T-helper 2 cell treated with Interferon-gamma antibody and Interleukin-4, amounts not matched to agents 100 ng/mL and 5 ng/mL, for 36 hours (primary cell): ENCODE data around the gene C1QTNF5. TPM values are rescaled to one million over a fixed set of nuclear protein-coding genes. Genes with fewer than 3 reads are reported as not detected.

Experiments
- intact Hi-C: fragments of 100-400 bp; cut with micrococcal nuclease; formaldehyde crosslinking; loops from one replicate; pipeline ENCODE4 v1.15.1; 2023
- total RNA-seq: library from RNA; stranded (reverse); gene quantifications from 2 replicates; pipeline ENCODE4 v1.2.3, GENCODE V29; 2022

C1QTNF5 gene
- total RNA-seq, 1 donor from 2014 or later = not detected

- intact Hi-C loops = no loop called here
Measured at GRCh38 chr11:119298726-119299125, 42.0 kb downstream of the C1QTNF5 start.

GRCh38 chr11:119297938-119298337 is 42.7 kb downstream of the C1QTNF5 start:
- intact Hi-C loops = no loop called here

- intact Hi-C loops = no loop called here
Measured at GRCh38 chr11:119295178-119295577, 45.5 kb downstream of the C1QTNF5 start.

- intact Hi-C loops = no loop called here
Measured at GRCh38 chr11:119293461-119293860, 47.2 kb downstream of the C1QTNF5 start.

- intact Hi-C loops = no loop called here
Measured at GRCh38 chr11:119290894-119291497, 49.7 kb downstream of the C1QTNF5 start.

Other genes with a start within 250 kb of the C1QTNF5 start
- gene DPAGT1, start 239.0 kb downstream of the C1QTNF5 start, total RNA-seq = 68.0 and 71.5 TPM in 2 replicates
- 28.4 and 29.9 TPM in 2 replicates for gene C2CD2L, start 233.5 kb downstream of the C1QTNF5 start, total RNA-seq
- gene HINFP, start 219.3 kb downstream of the C1QTNF5 start, total RNA-seq = 39.6 and 44.2 TPM in 2 replicates
- gene ABCG4, start 191.8 kb downstream of the C1QTNF5 start, total RNA-seq = 0.07 and 0.48 TPM in 2 replicates
- gene NLRX1, start 172.2 kb downstream of the C1QTNF5 start, total RNA-seq = 23.7 TPM in 2 replicates
- gene NHERF4, start 155.4 kb downstream of the C1QTNF5 start, total RNA-seq = 0.14 and 0.23 TPM in 2 replicates
- gene CBL, start 134.5 kb downstream of the C1QTNF5 start, total RNA-seq = 41.1 and 43.4 TPM in 2 replicates
- gene MCAM, start 23.8 kb downstream of the C1QTNF5 start, total RNA-seq = 2.0 and 2.5 TPM in 2 replicates
- 33.0 and 34.3 TPM in 2 replicates for gene RNF26, start 6.4 kb downstream of the C1QTNF5 start, total RNA-seq
- not detected in 2 replicates for gene MFRP, start 5.8 kb upstream of the C1QTNF5 start, total RNA-seq
- gene USP2, start 40.8 kb upstream of the C1QTNF5 start, total RNA-seq = 0.41 and 0.57 TPM in 2 replicates
- 10.3 and 11.3 TPM in 2 replicates for gene THY1, start 82.3 kb upstream of the C1QTNF5 start, total RNA-seq